HepG2 (cell line): ENCODE data around the gene ABAT. TPM values are rescaled to one million over a fixed set of nuclear protein-coding genes. Genes with fewer than 3 reads are reported as not detected.

ENCODE experiments used
- IRX3 ChIP-seq: sonication (generic); formaldehyde crosslinking; IDR thresholded peaks from 2 replicates; pipeline ENCODE4 v1.8.1; 2023; ENCODE audit warnings: mild to moderate bottlenecking, low read depth, missing genetic modification reagents, borderline replicate concordance
- MAX ChIP-seq: IDR thresholded peaks from 2 replicates; pipeline ENCODE4 v1.6.1; 2012; ENCODE audit warnings: inconsistent platforms
- MBNL3 ChIP-seq: fragments of 250-450 bp; sonication (Bioruptor Pico); conservative IDR thresholded peaks from 2 replicates; pipeline ENCODE4 v1.8.0; 2022; ENCODE audit warnings: mild to moderate bottlenecking, inconsistent platforms
- MTA1 ChIP-seq: sonication (generic); formaldehyde crosslinking; IDR thresholded peaks from 2 replicates; pipeline ENCODE4 v1.4.0; 2020; ENCODE audit warnings: missing genetic modification reagents, mild to moderate bottlenecking, borderline replicate concordance
- POLR2AphosphoS5 ChIP-seq: IDR thresholded peaks from 2 replicates; pipeline ENCODE4 v1.6.1; 2012; ENCODE audit warnings: low read depth, low read length
- SKIL ChIP-seq: sonication (generic); formaldehyde crosslinking; IDR thresholded peaks from 2 replicates; pipeline ENCODE4 v1.8.0; 2022; ENCODE audit warnings: missing genetic modification reagents, mild to moderate bottlenecking, moderate library complexity, borderline replicate concordance
- SMC3 ChIP-seq: IDR thresholded peaks from 2 replicates; pipeline ENCODE4 v1.6.1; 2011; ENCODE audit warnings: low read length, improper control_type of control experiment
- ZBTB34 ChIP-seq: sonication (generic); formaldehyde crosslinking; IDR thresholded peaks from 2 replicates; pipeline ENCODE4 v1.8.0; 2022; ENCODE audit warnings: mild to moderate bottlenecking, missing genetic modification reagents
- ZBTB44 ChIP-seq: sonication (generic); formaldehyde crosslinking; IDR thresholded peaks from 2 replicates; pipeline ENCODE4 v1.4.0; 2020; ENCODE audit warnings: missing genetic modification reagents
- ZFP62 ChIP-seq: sonication (generic); formaldehyde crosslinking; IDR thresholded peaks from 2 replicates; pipeline ENCODE4 v1.4.0; 2020; ENCODE audit warnings: missing genetic modification reagents
- ZNF224 ChIP-seq: sonication (generic); formaldehyde crosslinking; IDR thresholded peaks from 2 replicates; pipeline ENCODE4 v1.5.0; 2020; ENCODE audit warnings: mild to moderate bottlenecking, missing genetic modification reagents
- ZNF546 ChIP-seq: sonication (generic); formaldehyde crosslinking; conservative IDR thresholded peaks from 2 replicates; pipeline ENCODE4 v1.8.1; 2023; ENCODE audit warnings: mild to moderate bottlenecking, missing genetic modification reagents
- ZNF619 ChIP-seq: sonication (generic); formaldehyde crosslinking; IDR thresholded peaks from 2 replicates; pipeline ENCODE4 v1.4.0; 2020; ENCODE audit warnings: mild to moderate bottlenecking, missing genetic modification reagents
- ZNF646 ChIP-seq: sonication (generic); formaldehyde crosslinking; IDR thresholded peaks from 2 replicates; pipeline ENCODE4 v1.9.0; 2021; ENCODE audit warnings: mild to moderate bottlenecking, missing genetic modification reagents
- ZNF710 ChIP-seq: sonication (generic); formaldehyde crosslinking; IDR thresholded peaks from 2 replicates; pipeline ENCODE4 v1.5.0; 2020; ENCODE audit warnings: mild to moderate bottlenecking, missing genetic modification reagents, borderline replicate concordance
- ZZZ3 ChIP-seq: sonication (generic); formaldehyde crosslinking; IDR thresholded peaks from 2 replicates; pipeline ENCODE4 v1.4.0; 2020; ENCODE audit warnings: missing genetic modification reagents, mild to moderate bottlenecking, borderline replicate concordance
- polyA plus RNA-seq, 8 experiments: library from polyadenylated mRNA; depleted of rRNA in 3 of 8; stranded (reverse) in 7 of 8; unstranded in 1 of 8; fragments of >200 nt; fragmentation: Illumina TruSeq in 4 of 8; extraction: Trizol in 4 of 8; gene quantifications; 2 replicates each; pipeline versions ENCODE4 v1.2.1 to v1.2.3, GENCODE V29; 2011 to 2016; ENCODE audit warnings: low read depth in 4 of 8, missing spikeins in 1 of 8, mixed read lengths in 1 of 8; ENCODE audit not compliant: insufficient read depth in 1 of 8
- total RNA-seq, 5 experiments: library from RNA; depleted of rRNA; stranded (reverse); fragments of >200 nt; fragmentation: Illumina TruSeq; extraction: Trizol; gene quantifications; 2 replicates each; pipeline ENCODE4 v1.2.3, GENCODE V29; 2016; ENCODE audit warnings: low read depth in 1 of 5

ABAT gene
- total and polyA plus RNA-seq, 2 of the 13 experiments (the other 11 are each of a cell fraction or from before 2014, with no cell fraction given), result 47.6 to 97.3 TPM

GRCh38 chr16:8660841-8661301, 13.5 kb upstream of the ABAT start (continued):
- no peak for TF ChIP-seq ZNF646 (CRISPR knock-in tag)
- no peak for TF ChIP-seq ZZZ3
- no peak for TF ChIP-seq MBNL3
- no peak for TF ChIP-seq ZBTB44 (CRISPR knock-in tag)
- no peak for TF ChIP-seq ZNF710 (CRISPR knock-in tag)
- TF ChIP-seq ZNF619 (CRISPR knock-in tag), result peak; percentile 75; the same call in 1 of the 2 replicates
- no peak for TF ChIP-seq ZFP62 (CRISPR knock-in tag)
- TF ChIP-seq ZBTB34 (CRISPR knock-in tag), result no peak
- no peak for TF ChIP-seq MTA1
- peak; percentile 94 for TF ChIP-seq SMC3
- no peak for TF ChIP-seq ZNF546 (CRISPR knock-in tag)
- no peak for TF ChIP-seq ZNF224 (CRISPR knock-in tag)
- peak; percentile 35; the same call in 1 of the 2 replicates for TF ChIP-seq MAX
- TF ChIP-seq IRX3, result no peak
- TF ChIP-seq SKIL (CRISPR knock-in tag), result no peak
- no peak for TF ChIP-seq POLR2AphosphoS5
